GM12878 (cell line): ENCODE data around the gene TCHP. TPM values are rescaled to one million over a fixed set of nuclear protein-coding genes. Genes with fewer than 3 reads are reported as not detected.

Source experiments
- ATAC-seq: fragments of 200-7000 bp; cut with Tn5 transposase; 3 replicates; pipeline ENCODE4 v1.9.1; 2020; ENCODE audit warnings: mild to moderate bottlenecking, moderate library complexity
- BruUV-seq: library from RNA; stranded (reverse); fragments of 400-500 nt; replicated peaks from 2 replicates; lab custom pipeline; 2021; lab: Mats Ljungman, UMichigan
- CTCF ChIA-PET: fragments of 300-600 bp; sonication (Branson Sonifier 250); formaldehyde crosslinking; extraction: SDS; loops from one replicate; lab custom pipeline; 2021; ENCODE audit warnings: inconsistent platforms; lab: Yijun Ruan, JAX
- POLR2A ChIA-PET: fragments of 350-600 bp; formaldehyde crosslinking; extraction: SDS; loops from one replicate; lab custom pipeline; 2021; ENCODE audit warnings: inconsistent platforms; lab: Charles Lee
- RAD21 ChIA-PET: fragments of 300-600 bp; sonication (Branson Sonifier 250); formaldehyde crosslinking; loops from one replicate; lab custom pipeline; 2023; ENCODE audit warnings: antibody characterized with exemption; ENCODE audit not compliant: unreplicated experiment; lab: Charles Lee
- SMC1A ChIA-PET: fragments of 300-600 bp; sonication (Branson Sonifier 250); formaldehyde crosslinking; loops from one replicate; lab custom pipeline; 2023; ENCODE audit not compliant: unreplicated experiment, uncharacterized antibody; lab: Charles Lee
- DNase-seq: peaks from one replicate; pipeline ENCODE4 v3.0.0-alpha.2; 2011; ENCODE audit warnings: low read depth, low spot score
- FAIRE-seq: peaks from 3 replicates; lab custom pipeline; 2011; peaks lifted over from hg19 to GRCh38; lab: Jason Lieb, UNC
- H2AFZ ChIP-seq: 2 replicates; pipeline ENCODE4 v1.6.0; 2011; ENCODE audit warnings: low read depth, low read length, control low read depth; ENCODE audit not compliant: control insufficient read depth
- H3K27ac ChIP-seq: 2 replicates; pipeline ENCODE4 v1.5.1; 2011; ENCODE audit warnings: control low read depth; ENCODE audit not compliant: control insufficient read depth, insufficient read depth
- H3K27me3 ChIP-seq, 2 experiments: replicated peaks in 1 of 2; 2 replicates each; pipeline versions ENCODE4 v1.6.0 to v1.6.1; 2011; ENCODE audit warnings: low read length in 1 of 2; ENCODE audit not compliant: control insufficient read depth in 2 of 2, insufficient read depth in 2 of 2
- H3K36me3 ChIP-seq, 2 experiments: 2 replicates each; pipeline ENCODE4 v1.5.1; 2011; ENCODE audit warnings: low read length in 1 of 2; ENCODE audit not compliant: control insufficient read depth in 2 of 2, insufficient read depth in 2 of 2
- H3K4me1 ChIP-seq: 2 replicates; pipeline ENCODE4 v1.6.1; 2011; ENCODE audit warnings: mild to moderate bottlenecking, low read length, moderate library complexity, mixed read lengths; ENCODE audit not compliant: control insufficient read depth, insufficient read depth
- H3K4me2 ChIP-seq: 2 replicates; pipeline ENCODE4 v1.6.0; 2011; ENCODE audit warnings: control low read depth; ENCODE audit not compliant: control insufficient read depth, insufficient read depth
- H3K4me3 ChIP-seq: fragments of 200-600 bp; sonication (generic); 2 replicates; pipeline ENCODE4 v1.5.1; 2016
- H3K79me2 ChIP-seq: 2 replicates; pipeline ENCODE4 v1.6.0; 2011; ENCODE audit warnings: low read length; ENCODE audit not compliant: control insufficient read depth, insufficient read depth
- H3K9ac ChIP-seq: 2 replicates; pipeline ENCODE4 v1.8.0; 2011; ENCODE audit warnings: low read length, control low read depth, mixed read lengths; ENCODE audit not compliant: control insufficient read depth, insufficient read depth
- H3K9me3 ChIP-seq: replicated peaks from 3 replicates; pipeline ENCODE4 v1.5.1; 2011; ENCODE audit warnings: mild to moderate bottlenecking, low read length; ENCODE audit not compliant: control insufficient read depth, insufficient read depth
- H4K20me1 ChIP-seq: 2 replicates; pipeline ENCODE4 v1.6.0; 2011; ENCODE audit not compliant: control insufficient read depth, insufficient read depth
- CBFB ChIP-seq: IDR thresholded peaks from 2 replicates; pipeline ENCODE4 v1.6.1; 2016; ENCODE audit warnings: antibody characterized with exemption, low read depth
- CBX5 ChIP-seq: sonication (generic); IDR thresholded peaks from 2 replicates; pipeline ENCODE4 v1.6.1; 2016; ENCODE audit warnings: low read depth, moderate library complexity, mild to moderate bottlenecking, inconsistent platforms
- CEBPB ChIP-seq, 2 experiments: fragments of 150-350 bp in 1 of 2; IDR thresholded peaks; 2 replicates each; pipeline ENCODE4 v1.6.1; 2012 to 2014; ENCODE audit warnings: low read depth in 2 of 2, low read length in 2 of 2, borderline replicate concordance in 1 of 2, inconsistent platforms in 1 of 2
- CREM ChIP-seq: IDR thresholded peaks from 2 replicates; pipeline ENCODE4 v1.6.1; 2014; ENCODE audit warnings: antibody characterized with exemption, low read depth
- EGR1 ChIP-seq, 2 experiments: IDR thresholded peaks; 1 replicate in 1 of 2; 2 replicates in 1 of 2; pipeline ENCODE4 v1.6.1; 2011 to 2012; ENCODE audit warnings: low read depth in 2 of 2, low read length in 2 of 2, borderline replicate concordance in 1 of 2, mild to moderate bottlenecking in 1 of 2, moderate library complexity in 1 of 2
- FOXK2 ChIP-seq: fragments of 450-650 bp; IDR thresholded peaks from 2 replicates; pipeline ENCODE4 v1.6.1; 2017; ENCODE audit warnings: mild to moderate bottlenecking, moderate library complexity
- HDGF ChIP-seq: fragments of 450-650 bp; IDR thresholded peaks from 2 replicates; pipeline ENCODE4 v1.6.1; 2016; ENCODE audit warnings: antibody characterized with exemption
- MTA3 ChIP-seq: IDR thresholded peaks from 2 replicates; pipeline ENCODE4 v1.6.1; 2012; ENCODE audit warnings: low read length, inconsistent platforms, borderline replicate concordance
- NRF1 ChIP-seq: conservative IDR thresholded peaks from 2 replicates; pipeline ENCODE4 v1.6.1; 2011; ENCODE audit warnings: mild to moderate bottlenecking, low read depth, low read length, improper control_type of control experiment
- PKNOX1 ChIP-seq: fragments of 450-650 bp; IDR thresholded peaks from 2 replicates; pipeline ENCODE4 v1.6.1; 2016; ENCODE audit warnings: mild to moderate bottlenecking
- SMC3 ChIP-seq: IDR thresholded peaks from 2 replicates; pipeline ENCODE4 v1.6.1; 2011; ENCODE audit warnings: low read length, improper control_type of control experiment, borderline replicate concordance
- TAF1 ChIP-seq: IDR thresholded peaks from 2 replicates; pipeline ENCODE4 v1.6.1; 2011; ENCODE audit warnings: mild to moderate bottlenecking, low read depth, low read length, borderline replicate concordance
- TARDBP ChIP-seq: IDR thresholded peaks from 2 replicates; pipeline ENCODE4 v1.6.1; 2016; ENCODE audit warnings: borderline replicate concordance
- TCF7 ChIP-seq: IDR thresholded peaks from 2 replicates; pipeline ENCODE4 v1.6.1; 2014; ENCODE audit warnings: antibody characterized with exemption, borderline replicate concordance
- USF2 ChIP-seq: IDR thresholded peaks from 2 replicates; pipeline ENCODE4 v1.6.1; 2011; ENCODE audit warnings: low read depth, low read length, improper control_type of control experiment, borderline replicate concordance
- ZNF622 ChIP-seq: fragments of 450-650 bp; IDR thresholded peaks from 2 replicates; pipeline ENCODE4 v1.6.1; 2017; ENCODE audit warnings: mild to moderate bottlenecking, inconsistent platforms
- WGBS: methylation state at CpG from one replicate; pipeline ENCODE4 v1.1.6; 2016; ENCODE audit warnings: low lambda C conversion rate; ENCODE audit not compliant: insufficient replicate concordance, insufficient coverage; ENCODE audit errors: missing lambda C conversion rate; 5-methylcytosine and 5-hydroxymethylcytosine counted together
- in situ Hi-C: fragments of 300-500 bp; cut with MboI; formaldehyde crosslinking; loops from 9 replicates; pipeline ENCODE4 v1.14.3; 2018; ENCODE audit warnings: mixed read lengths
- intact Hi-C: fragments of 100-400 bp; cut with micrococcal nuclease; formaldehyde crosslinking; loops from one replicate; pipeline ENCODE4 v1.14.2; 2022; ENCODE audit not compliant: unreplicated experiment
- polyA plus RNA-seq, 11 experiments: library from polyadenylated mRNA; depleted of rRNA in 4 of 11; unstranded in 6 of 11; stranded (reverse) in 5 of 11; fragments of >200 nt; fragmentation: Nextera tagmentation in 4 of 11; fragmentation: Illumina TruSeq in 1 of 11; extraction: Ambion mirVana in 4 of 11; extraction: Trizol in 1 of 11; gene quantifications; 1 replicate in 1 of 11; 2 replicates in 10 of 11; pipeline versions ENCODE4 v1.2.1 to v1.2.3, GENCODE V29; 2011 to 2016; ENCODE audit warnings: inconsistent platforms in 2 of 11, missing spikeins in 2 of 11, low read depth in 1 of 11
- total RNA-seq, 4 experiments: library from RNA; depleted of rRNA in 3 of 4; stranded (reverse); fragments of >200 nt in 3 of 4; fragmentation: Illumina TruSeq in 1 of 4; extraction: Trizol in 1 of 4; gene quantifications; 2 replicates each; pipeline versions ENCODE4 v1.2.1 to v1.2.3, GENCODE V29; 2013 to 2021
- TF ChIP-seq, protein P1 (sequence below): fragments of 450-650 bp; IDR thresholded peaks from 2 replicates; pipeline ENCODE4 v1.6.1; 2017; ENCODE audit warnings: mild to moderate bottlenecking, moderate library complexity
- TF ChIP-seq, protein P2 (sequence below): fragments of 450-650 bp; IDR thresholded peaks from 2 replicates; pipeline ENCODE4 v1.6.1; 2017; ENCODE audit warnings: low read depth, mild to moderate bottlenecking, moderate library complexity

Gene TCHP
- total and polyA plus RNA-seq, 10 of the 15 experiments (the other 5 are each of a cell fraction or from before 2014, with no cell fraction given) = 4.8 to 18.6 (median 15.0) TPM

GRCh38 chr12:109951751-109952150, 51.7 kb downstream of the TCHP start:
- Histone ChIP-seq H3K4me1 (peaks cover 11% of the 10 kb centered on the region; the same call in 1 of the 2 replicates), H3K27ac (no peak overlapping the region), H3K9ac (no peak overlapping the region), H3K4me2 (no peak overlapping the region), H4K20me1 (no peaks in the 10 kb centered on the region), H3K4me3 (no peak overlapping the region), H3K9me3 (no peaks in the 10 kb centered on the region), H3K27me3 (no peaks in the 10 kb centered on the region), H3K36me3 (peaks cover 26 to 31% of the 10 kb centered on the region in 2 experiments), H3K79me2 (no peaks in the 10 kb centered on the region), H2AFZ (no peak overlapping the region)
- SMC1A ChIA-PET = interaction anchor here (0.7 kb wide), 1 partner anchor 59 kb away, joined by 4 read pairs; no protein-coding TSS in a partner anchor
- POLR2A ChIA-PET = interaction anchor here (1.3 kb wide), 1 partner anchor 10 kb away, joined by 3 read pairs; no protein-coding TSS in a partner anchor
- FAIRE-seq (no peak), ATAC-seq (no peak), DNase-seq (no peak)
- TF ChIP-seq NRF1 (no peak), FOXK2 (no peak), SMC3 (no peak), USF2 (no peak), CBX5 (no peak), CREM (no peak), TCF7 (no peak), CEBPB (IDR thresholded peaks at IDR 0.05; ENCODE audit: borderline replicate concordance in 1 of 2, low read depth in 2 of 2, low read length in 2 of 2) (no peak), PKNOX1 (no peak), HDGF (no peak), EGR1 (IDR thresholded peaks at IDR 0.05; ENCODE audit: borderline replicate concordance in 1 of 2, low read depth in 2 of 2, low read length in 2 of 2) (no peak), MTA3 (no peak), CBFB (no peak), TARDBP (no peak), TAF1 (no peak), ZNF622 (no peak)
- TF ChIP-seq, protein P1, sequence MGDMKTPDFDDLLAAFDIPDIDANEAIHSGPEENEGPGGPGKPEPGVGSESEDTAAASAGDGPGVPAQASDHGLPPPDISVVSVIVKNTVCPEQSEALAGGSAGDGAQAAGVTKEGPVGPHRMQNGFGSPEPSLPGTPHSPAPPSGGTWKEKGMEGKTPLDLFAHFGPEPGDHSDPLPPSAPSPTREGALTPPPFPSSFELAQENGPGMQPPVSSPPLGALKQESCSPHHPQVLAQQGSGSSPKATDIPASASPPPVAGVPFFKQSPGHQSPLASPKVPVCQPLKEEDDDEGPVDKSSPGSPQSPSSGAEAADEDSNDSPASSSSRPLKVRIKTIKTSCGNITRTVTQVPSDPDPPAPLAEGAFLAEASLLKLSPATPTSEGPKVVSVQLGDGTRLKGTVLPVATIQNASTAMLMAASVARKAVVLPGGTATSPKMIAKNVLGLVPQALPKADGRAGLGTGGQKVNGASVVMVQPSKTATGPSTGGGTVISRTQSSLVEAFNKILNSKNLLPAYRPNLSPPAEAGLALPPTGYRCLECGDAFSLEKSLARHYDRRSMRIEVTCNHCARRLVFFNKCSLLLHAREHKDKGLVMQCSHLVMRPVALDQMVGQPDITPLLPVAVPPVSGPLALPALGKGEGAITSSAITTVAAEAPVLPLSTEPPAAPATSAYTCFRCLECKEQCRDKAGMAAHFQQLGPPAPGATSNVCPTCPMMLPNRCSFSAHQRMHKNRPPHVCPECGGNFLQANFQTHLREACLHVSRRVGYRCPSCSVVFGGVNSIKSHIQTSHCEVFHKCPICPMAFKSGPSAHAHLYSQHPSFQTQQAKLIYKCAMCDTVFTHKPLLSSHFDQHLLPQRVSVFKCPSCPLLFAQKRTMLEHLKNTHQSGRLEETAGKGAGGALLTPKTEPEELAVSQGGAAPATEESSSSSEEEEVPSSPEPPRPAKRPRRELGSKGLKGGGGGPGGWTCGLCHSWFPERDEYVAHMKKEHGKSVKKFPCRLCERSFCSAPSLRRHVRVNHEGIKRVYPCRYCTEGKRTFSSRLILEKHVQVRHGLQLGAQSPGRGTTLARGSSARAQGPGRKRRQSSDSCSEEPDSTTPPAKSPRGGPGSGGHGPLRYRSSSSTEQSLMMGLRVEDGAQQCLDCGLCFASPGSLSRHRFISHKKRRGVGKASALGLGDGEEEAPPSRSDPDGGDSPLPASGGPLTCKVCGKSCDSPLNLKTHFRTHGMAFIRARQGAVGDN = no peak
- TF ChIP-seq, protein P2, sequence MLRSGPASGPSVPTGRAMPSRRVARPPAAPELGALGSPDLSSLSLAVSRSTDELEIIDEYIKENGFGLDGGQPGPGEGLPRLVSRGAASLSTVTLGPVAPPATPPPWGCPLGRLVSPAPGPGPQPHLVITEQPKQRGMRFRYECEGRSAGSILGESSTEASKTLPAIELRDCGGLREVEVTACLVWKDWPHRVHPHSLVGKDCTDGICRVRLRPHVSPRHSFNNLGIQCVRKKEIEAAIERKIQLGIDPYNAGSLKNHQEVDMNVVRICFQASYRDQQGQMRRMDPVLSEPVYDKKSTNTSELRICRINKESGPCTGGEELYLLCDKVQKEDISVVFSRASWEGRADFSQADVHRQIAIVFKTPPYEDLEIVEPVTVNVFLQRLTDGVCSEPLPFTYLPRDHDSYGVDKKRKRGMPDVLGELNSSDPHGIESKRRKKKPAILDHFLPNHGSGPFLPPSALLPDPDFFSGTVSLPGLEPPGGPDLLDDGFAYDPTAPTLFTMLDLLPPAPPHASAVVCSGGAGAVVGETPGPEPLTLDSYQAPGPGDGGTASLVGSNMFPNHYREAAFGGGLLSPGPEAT = no peak
- in situ Hi-C loops = no loop called here
- no TSS peak for BruUV-seq
- RAD21 ChIA-PET = no interaction called here
- WGBS = 99% methylated on average over 7 of the region's 7 CpGs
- intact Hi-C loops = no loop called here
- CTCF ChIA-PET = interaction anchor here (0.9 kb wide), 1 partner anchor 47 kb away, joined by 4 read pairs; no protein-coding TSS in a partner anchor
